Skeletal muscle satellite cell (primary cell): ENCODE data around the gene RREB1.

Experiments
- H3K27me3 ChIP-seq: 2 replicates; pipeline ENCODE4 v1.7.0; 2013; ENCODE audit warnings: low read length; ENCODE audit not compliant: control insufficient read depth, insufficient read depth
- H3K36me3 ChIP-seq: 2 replicates; pipeline ENCODE4 v1.7.0; 2013; ENCODE audit warnings: mild to moderate bottlenecking, control low read depth, low read length; ENCODE audit not compliant: insufficient read depth
- H3K4me1 ChIP-seq: 2 replicates; pipeline ENCODE4 v1.7.0; 2013; ENCODE audit warnings: low read length; ENCODE audit not compliant: control insufficient read depth, insufficient read depth
- H3K4me2 ChIP-seq: 2 replicates; pipeline ENCODE4 v1.7.0; 2013; ENCODE audit warnings: mild to moderate bottlenecking, low read length
- H3K4me3 ChIP-seq: 2 replicates; pipeline ENCODE4 v1.7.0; 2013; ENCODE audit warnings: low read length
- H3K9ac ChIP-seq: 2 replicates; pipeline ENCODE4 v1.7.0; 2013; ENCODE audit warnings: mild to moderate bottlenecking, low read depth, low read length, moderate library complexity
- H3K9me3 ChIP-seq: replicated peaks from 2 replicates; pipeline ENCODE4 v1.7.0; 2013; ENCODE audit warnings: mild to moderate bottlenecking, control low read depth, low read length

RREB1 gene

GRCh38 chr6:7161845-7162244 is 54.1 kb downstream of the RREB1 start:
- Histone ChIP-seq H3K4me1 (peaks cover 58% of the 10 kb centered on the region), H3K36me3 (peaks cover 9% of the 10 kb centered on the region), H3K4me2 (no peak overlapping the region), H3K27me3 (no peaks in the 10 kb centered on the region), H3K9me3 (no peaks in the 10 kb centered on the region), H3K4me3 (no peak overlapping the region), H3K9ac (no peak overlapping the region)

- peaks cover 56% of the 10 kb centered on the region for H3K4me1 ChIP-seq
- H3K9ac ChIP-seq: no peak overlapping the region
- peaks cover 9% of the 10 kb centered on the region for H3K36me3 ChIP-seq
- H3K4me2 ChIP-seq: peak overlapping the region; percentile 56
- H3K4me3 ChIP-seq: no peak overlapping the region
- H3K27me3 ChIP-seq: no peaks in the 10 kb centered on the region
- H3K9me3 ChIP-seq: no peaks in the 10 kb centered on the region
Measured at GRCh38 chr6:7163661-7164071, 55.9 kb downstream of the RREB1 start.

GRCh38 chr6:7164536-7165001 is 56.8 kb downstream of the RREB1 start:
- H3K4me2 ChIP-seq: no peak overlapping the region
- peaks cover 65% of the 10 kb centered on the region for H3K4me1 ChIP-seq
- H3K36me3 ChIP-seq: peaks cover 9% of the 10 kb centered on the region
- no peaks in the 10 kb centered on the region for H3K9me3 ChIP-seq
- no peak overlapping the region for H3K4me3 ChIP-seq
- H3K27me3 ChIP-seq: no peaks in the 10 kb centered on the region
- H3K9ac ChIP-seq: no peak overlapping the region

GRCh38 chr6:7165002-7165889 is 57.5 kb downstream of the RREB1 start:
- Histone ChIP-seq H3K4me1 (peaks cover 72% of the 10 kb centered on the region), H3K9me3 (no peaks in the 10 kb centered on the region), H3K27me3 (no peaks in the 10 kb centered on the region), H3K4me3 (no peak overlapping the region), H3K4me2 (peak overlapping the region; percentile 72), H3K36me3 (peaks cover 9% of the 10 kb centered on the region), H3K9ac (peak overlapping the region; percentile 62)

GRCh38 chr6:7165890-7166267 is 58.1 kb downstream of the RREB1 start:
- Histone ChIP-seq H3K4me2 (peak overlapping the region; percentile 72), H3K9ac (peak overlapping the region; percentile 62), H3K4me3 (no peak overlapping the region), H3K36me3 (peaks cover 9% of the 10 kb centered on the region), H3K27me3 (no peaks in the 10 kb centered on the region), H3K4me1 (peaks cover 73% of the 10 kb centered on the region), H3K9me3 (no peaks in the 10 kb centered on the region)

GRCh38 chr6:7166410-7167293 is 58.9 kb downstream of the RREB1 start:
- Histone ChIP-seq H3K9ac (peak overlapping the region; percentile 62), H3K4me3 (peak overlapping the region; percentile 41), H3K27me3 (no peaks in the 10 kb centered on the region), H3K4me1 (peaks cover 74% of the 10 kb centered on the region), H3K4me2 (peak overlapping the region; percentile 72), H3K9me3 (no peaks in the 10 kb centered on the region), H3K36me3 (peaks cover 9% of the 10 kb centered on the region)

GRCh38 chr6:7169296-7169721 is 61.5 kb downstream of the RREB1 start:
- Histone ChIP-seq H3K9me3 (no peaks in the 10 kb centered on the region), H3K36me3 (peaks cover 2% of the 10 kb centered on the region), H3K4me1 (peaks cover 92% of the 10 kb centered on the region), H3K27me3 (no peaks in the 10 kb centered on the region), H3K4me3 (no peak overlapping the region), H3K4me2 (no peak overlapping the region), H3K9ac (no peak overlapping the region)

GRCh38 chr6:7170117-7170732 is 62.5 kb downstream of the RREB1 start:
- no peaks in the 10 kb centered on the region for H3K36me3 ChIP-seq
- no peaks in the 10 kb centered on the region for H3K9me3 ChIP-seq
- H3K9ac ChIP-seq: no peak overlapping the region
- H3K4me3 ChIP-seq: no peak overlapping the region
- H3K4me2 ChIP-seq: no peak overlapping the region
- no peaks in the 10 kb centered on the region for H3K27me3 ChIP-seq
- peaks cover 87% of the 10 kb centered on the region for H3K4me1 ChIP-seq

GRCh38 chr6:7171119-7171518 is 63.4 kb downstream of the RREB1 start:
- Histone ChIP-seq H3K4me2 (no peak overlapping the region), H3K36me3 (no peaks in the 10 kb centered on the region), H3K9ac (no peak overlapping the region), H3K27me3 (no peaks in the 10 kb centered on the region), H3K4me1 (peaks cover 86% of the 10 kb centered on the region), H3K4me3 (no peak overlapping the region), H3K9me3 (no peaks in the 10 kb centered on the region)

- H3K9me3 ChIP-seq: no peaks in the 10 kb centered on the region
- H3K4me2 ChIP-seq: no peak overlapping the region
- no peaks in the 10 kb centered on the region for H3K36me3 ChIP-seq
- H3K4me3 ChIP-seq: no peak overlapping the region
- H3K9ac ChIP-seq: no peak overlapping the region
- peaks cover 83% of the 10 kb centered on the region for H3K4me1 ChIP-seq
- H3K27me3 ChIP-seq: no peaks in the 10 kb centered on the region
Measured at GRCh38 chr6:7171733-7172132, 64.0 kb downstream of the RREB1 start.

- Histone ChIP-seq H3K4me1 (peaks cover 75% of the 10 kb centered on the region), H3K36me3 (no peaks in the 10 kb centered on the region), H3K4me2 (peak overlapping the region; percentile 54), H3K4me3 (no peak overlapping the region), H3K27me3 (no peaks in the 10 kb centered on the region), H3K9ac (peak overlapping the region; percentile 47), H3K9me3 (no peaks in the 10 kb centered on the region)
Measured at GRCh38 chr6:7172649-7173048, 64.9 kb downstream of the RREB1 start.
